Endodermal cell (in vitro differentiated cells): ENCODE measurements around the gene ABR. TPM values are rescaled to one million over a fixed set of nuclear protein-coding genes. Genes with fewer than 3 reads are reported as not detected.

Experiments used
- DNase-seq: peaks from one replicate; pipeline ENCODE4 v3.0.0-alpha.2; 2017
- H3K27ac ChIP-seq: 2 replicates; pipeline ENCODE4 v1.5.1; 2013; ENCODE audit warnings: mild to moderate bottlenecking, low read depth, low read length, moderate library complexity
- H3K27me3 ChIP-seq: 2 replicates; pipeline ENCODE4 v1.6.1; 2013; ENCODE audit warnings: mild to moderate bottlenecking, low read length, moderate library complexity; ENCODE audit not compliant: insufficient read depth, control insufficient read depth, poor library complexity, severe bottlenecking
- H3K36me3 ChIP-seq: 2 replicates; pipeline ENCODE4 v1.7.0; 2013; ENCODE audit warnings: mild to moderate bottlenecking, low read length, moderate library complexity; ENCODE audit not compliant: control insufficient read depth, insufficient read depth
- H3K4me1 ChIP-seq: one replicate; pipeline ENCODE4 v1.7.0; 2013; ENCODE audit warnings: low read length; ENCODE audit not compliant: control insufficient read depth, insufficient read depth
- H3K4me3 ChIP-seq: 2 replicates; pipeline ENCODE4 v1.5.1; 2013; ENCODE audit warnings: mild to moderate bottlenecking, low read length, moderate library complexity
- H3K9ac ChIP-seq: 2 replicates; pipeline ENCODE4 v1.6.1; 2013; ENCODE audit warnings: mild to moderate bottlenecking, low read length, moderate library complexity; ENCODE audit not compliant: poor library complexity, severe bottlenecking; ENCODE audit errors: extremely low read depth
- H3K9me3 ChIP-seq: 2 replicates; pipeline ENCODE4 v1.6.1; 2013; ENCODE audit warnings: mild to moderate bottlenecking, low read length, moderate library complexity; ENCODE audit not compliant: control insufficient read depth
- H3K27ac Mint-ChIP-seq: 2 replicates; pipeline ENCODE4 v1.8.0; 2020; ENCODE audit warnings: mixed read lengths
- H3K27me3 Mint-ChIP-seq: 2 replicates; pipeline ENCODE4 v1.8.0; 2021; ENCODE audit warnings: mild to moderate bottlenecking, mixed read lengths; ENCODE audit not compliant: insufficient read depth
- H3K36me3 Mint-ChIP-seq: 2 replicates; pipeline ENCODE4 v1.8.0; 2020; ENCODE audit warnings: low read depth, mixed read lengths
- H3K4me1 Mint-ChIP-seq: 2 replicates; pipeline ENCODE4 v1.8.0; 2020; ENCODE audit warnings: mixed read lengths
- H3K4me3 Mint-ChIP-seq: 2 replicates; pipeline ENCODE4 v1.8.0; 2020; ENCODE audit warnings: mild to moderate bottlenecking, moderate library complexity, mixed read lengths
- H3K9me3 Mint-ChIP-seq: 2 replicates; pipeline ENCODE4 v1.8.0; 2020; ENCODE audit warnings: mild to moderate bottlenecking, mixed read lengths
- CTCF ChIP-seq: fragments of 200-600 bp; sonication (generic); conservative IDR thresholded peaks from 2 replicates; pipeline ENCODE4 v1.5.0; 2021; ENCODE audit warnings: antibody characterized with exemption, mild to moderate bottlenecking
- WGBS, 2 experiments: methylation state at CpG; one replicate each; pipeline versions ENCODE4 v1.1.5 to v1.1.7; 2013; ENCODE audit warnings: missing lambda C conversion rate in 2 of 2, mixed read lengths in 1 of 2; ENCODE audit not compliant: insufficient coverage in 1 of 2, insufficient read length in 1 of 2; 5-methylcytosine and 5-hydroxymethylcytosine counted together
- total RNA-seq, 2 donors: library from RNA; stranded (reverse); fragmentation: NEBNext Ultra II Directional in 1 of 2; extraction: Animal tissue kit (Norgen Biotek cat#: 25700) in 1 of 2; gene quantifications; 2 replicates in 1 of 2; 3 replicates in 1 of 2; pipeline ENCODE4 v1.2.1, GENCODE V29; 2021

ABR gene
- total RNA-seq, 2 donors from 2014 or later = 51.1 to 58.7 TPM

- peaks cover 1% of the 10 kb centered on the region for H3K9me3 Mint-ChIP-seq
- no peak for DNase-seq
- Histone ChIP-seq H3K4me1 (peaks cover 7% of the 10 kb centered on the region), H3K9ac (no peak overlapping the region), H3K36me3 (no peaks in the 10 kb centered on the region), H3K9me3 (peaks cover 7% of the 10 kb centered on the region), H3K4me3 (no peak overlapping the region), H3K27ac (no peak overlapping the region), H3K27me3 (no peaks in the 10 kb centered on the region)
- peaks cover 10% of the 10 kb centered on the region for H3K4me1 Mint-ChIP-seq
- WGBS, 2 experiments = 61 to 69% methylated on average over 3 to 8 of the region's 8 CpGs
- peaks cover 1% of the 10 kb centered on the region for H3K27me3 Mint-ChIP-seq
- no peak overlapping the region for H3K4me3 Mint-ChIP-seq
- H3K27ac Mint-ChIP-seq = no peak overlapping the region
- H3K36me3 Mint-ChIP-seq = peaks cover 3% of the 10 kb centered on the region
- TF ChIP-seq CTCF = no peak
Measured at GRCh38 chr17:1119924-1120323, 59.9 kb downstream of the ABR start.

GRCh38 chr17:1116602-1117001, 63.2 kb downstream of the ABR start:
- Mint-ChIP-seq H3K9me3 (peaks cover 1% of the 10 kb centered on the region), H3K4me1 (peaks cover 13% of the 10 kb centered on the region)
- TF ChIP-seq CTCF = no peak

DNA sequence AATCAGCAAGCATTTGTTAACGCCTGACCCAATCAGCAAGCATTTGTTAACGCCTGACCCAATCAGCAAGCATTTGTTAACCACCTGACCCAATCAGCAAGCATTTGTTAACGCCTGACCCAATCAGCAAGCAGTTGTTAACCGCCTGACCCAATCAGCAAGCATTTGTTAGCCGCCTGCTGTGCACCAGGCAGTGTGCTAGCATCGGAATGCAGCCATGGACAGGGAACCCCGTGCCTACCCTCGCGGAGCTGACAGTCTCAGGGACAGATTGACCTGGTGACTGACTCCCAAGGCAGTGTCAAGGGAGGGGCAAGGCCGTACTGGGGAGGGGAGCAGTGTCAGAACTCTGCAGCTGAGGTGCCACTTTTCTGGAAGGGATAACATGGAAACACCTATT, 66.9 kb downstream of the ABR start:
- H3K9ac ChIP-seq = no peak overlapping the region
- Mint-ChIP-seq H3K4me3 (no peak overlapping the region), H3K9me3 (no peaks in the 10 kb centered on the region), H3K36me3 (no peaks in the 10 kb centered on the region), H3K4me1 (peaks cover 21% of the 10 kb centered on the region), H3K27me3 (peaks cover 7% of the 10 kb centered on the region), H3K27ac (no peak overlapping the region)
- no peak for TF ChIP-seq CTCF
- H3K4me3 ChIP-seq = no peak overlapping the region
- no peak overlapping the region for H3K27ac ChIP-seq
- no peaks in the 10 kb centered on the region for H3K27me3 ChIP-seq
- WGBS, 2 experiments = 75 to 82% methylated on average over 7 to 10 of the region's 10 CpGs
- no peaks in the 10 kb centered on the region for H3K9me3 ChIP-seq
- DNase-seq = peak; percentile 76
- peaks cover 4% of the 10 kb centered on the region for H3K4me1 ChIP-seq
- no peaks in the 10 kb centered on the region for H3K36me3 ChIP-seq

More at GRCh38 chr17:1116602-1117001, 63.2 kb downstream of the ABR start:
- Histone ChIP-seq H3K36me3 (no peaks in the 10 kb centered on the region), H3K27me3 (no peaks in the 10 kb centered on the region), H3K9ac (no peak overlapping the region), H3K9me3 (peaks cover 7% of the 10 kb centered on the region), H3K4me3 (no peak overlapping the region), H3K27ac (no peak overlapping the region), H3K4me1 (no peaks in the 10 kb centered on the region)
- H3K27me3 Mint-ChIP-seq = peaks cover 3% of the 10 kb centered on the region
- H3K36me3 Mint-ChIP-seq = peaks cover 3% of the 10 kb centered on the region
- H3K4me3 Mint-ChIP-seq = no peak overlapping the region
- no peak overlapping the region for H3K27ac Mint-ChIP-seq
- WGBS, 2 experiments = 70 to 74% methylated on average over 10 to 12 of the region's 12 CpGs
- no peak for DNase-seq
